ENCODE measurements around the gene KCTD15. TPM values are rescaled to one million over a fixed set of nuclear protein-coding genes. Genes with fewer than 3 reads are reported as not detected.

The KCTD15 gene
- total and polyA plus RNA-seq, 10 of the 15 experiments (the other 5 are each of a cell fraction or from before 2014, with no cell fraction given), result not detected

- Histone ChIP-seq H3K9me3 (replicated peaks; ENCODE audit: control insufficient read depth, insufficient read depth, low read length) (no peaks in the 10 kb centered on the region), H3K9ac (ENCODE audit: control insufficient read depth, insufficient read depth, low read length) (no peak overlapping the region), H3K4me1 (ENCODE audit: control insufficient read depth, insufficient read depth, low read length) (no peaks in the 10 kb centered on the region), H3K27me3 (replicated peaks in 1 of 2; ENCODE audit: control insufficient read depth in 2 of 2, insufficient read depth in 2 of 2, low read length in 1 of 2) (no peaks in the 10 kb centered on the region), H4K20me1 (ENCODE audit: control insufficient read depth, insufficient read depth) (no peaks in the 10 kb centered on the region; the same call in 1 of the 2 replicates), H3K36me3 (ENCODE audit: control insufficient read depth in 2 of 2, insufficient read depth in 2 of 2, low read length in 1 of 2) (no peaks in the 10 kb centered on the region), H3K79me2 (ENCODE audit: control insufficient read depth, insufficient read depth, low read length) (no peaks in the 10 kb centered on the region), H3K4me3 (no peak overlapping the region), H3K4me2 (ENCODE audit: control insufficient read depth, insufficient read depth) (no peak overlapping the region), H3K27ac (ENCODE audit: control insufficient read depth, insufficient read depth) (no peak overlapping the region), H2AFZ (ENCODE audit: control insufficient read depth, low read depth, low read length) (no peak overlapping the region)
- POLR2A ChIA-PET, result no interaction called here
- FAIRE-seq (no peak), DNase-seq (ENCODE audit: low read depth, low spot score) (no peak), ATAC-seq (no peak)
- WGBS (ENCODE audit: insufficient coverage, insufficient replicate concordance, low lambda C conversion rate, missing lambda C conversion rate), result 36% methylated on average over 26 of the region's 26 CpGs
- TF ChIP-seq SKIL (IDR thresholded peaks at IDR 0.05; ENCODE audit: low read depth, poor library complexity, severe bottlenecking), result no peak
- no peak for TF ChIP-seq WRNIP1 (IDR thresholded peaks at IDR 0.05; ENCODE audit: borderline replicate concordance, low read depth, low read length)
- TF ChIP-seq SIN3A (IDR thresholded peaks at IDR 0.05; ENCODE audit: low read depth, low read length), result no peak
- no peak for TF ChIP-seq HCFC1 (IDR thresholded peaks at IDR 0.05; ENCODE audit: low read length)
- no peak for TF ChIP-seq NBN (IDR thresholded peaks at IDR 0.05)
- no peak for TF ChIP-seq SUPT20H (IDR thresholded peaks at IDR 0.05; ENCODE audit: borderline replicate concordance, control insufficient read depth, low read depth, low read length)
- no peak for TF ChIP-seq RBBP5 (conservative IDR thresholded peaks at IDR 0.05)
- TF ChIP-seq SMARCA5 (IDR thresholded peaks at IDR 0.05), result no peak
- no peak for TF ChIP-seq EP300 (IDR thresholded peaks at IDR 0.05; ENCODE audit: borderline replicate concordance in 1 of 2, control insufficient read depth in 1 of 2, low read depth in 2 of 2, low read length in 2 of 2)
- TF ChIP-seq HDAC2 (IDR thresholded peaks at IDR 0.05), result no peak
- TF ChIP-seq MEF2A (IDR thresholded peaks at IDR 0.05; ENCODE audit: insufficient read depth, low read depth, low read length), result no peak
- CTCF ChIA-PET, result interaction anchor here (1.4 kb wide), 1 partner anchor 13 kb away, joined by 3 read pairs; no protein-coding TSS in a partner anchor
- in situ Hi-C loops (cut with MboI), result loop anchor here (25.0 kb wide), 1 partner anchor 518 kb away; the partner anchor contains the start of gene SLC7A10
- SMC1A ChIA-PET (ENCODE audit: uncharacterized antibody, unreplicated experiment), result interaction anchor here (1.5 kb wide), 1 partner anchor 16 kb away, joined by 3 read pairs; no protein-coding TSS in a partner anchor
- intact Hi-C loops (cut with micrococcal nuclease; ENCODE audit: unreplicated experiment), result no loop called here
- RAD21 ChIA-PET (ENCODE audit: unreplicated experiment), result no interaction called here
- BruUV-seq (replicated peaks), result no TSS peak
These were observed 41.3 kb upstream of the KCTD15 start for GRCh38 chr19:33755099-33756035.

Data from GM12878 (cell line).